ENCODE results near the gene GCAT.
A peak's percentile ranks its signal among the peaks of the same experiment; 100 is the strongest.

GCAT gene

GRCh38 chr22:37807410-37808293, at the start of gene GCAT:
GCAT (plus strand) TSS chr22:37807934; CDS start chr22:37807968, 34 bp downstream.
- ChIA-PET POLR2A (interaction anchor here (0.6 to 1.3 kb wide), 6 partner anchors 11 to 167 kb away, joined by 3 to 8 read pairs (median 4); partner anchors contain the start of genes ANKRD54, MICALL1 and PDXP), CTCF (interaction anchor here (1.0 to 4.3 kb wide), 7 partner anchors 10 to 165 kb away, joined by 3 to 49 read pairs (median 5); partner anchors contain the start of genes C22orf23, MICALL1 and POLR2F)
- no peak for TF ChIP-seq CTCF (IDR thresholded peaks at IDR 0.05; ENCODE audit: control extremely low read depth, extremely low read depth, low read depth, missing control alignments)
- DNase-seq (ENCODE audit: extremely low spot score): peak; percentile 99

GRCh38 chr22:37758694-37759093, 49.0 kb upstream of the GCAT start:
- POLR2A ChIA-PET: no interaction called here

GRCh38 chr22:37759281-37759680, 48.5 kb upstream of the GCAT start:
- no peak for DNase-seq (ENCODE audit: extremely low spot score)
- no peak for TF ChIP-seq CTCF (IDR thresholded peaks at IDR 0.05; ENCODE audit: control extremely low read depth, extremely low read depth, low read depth, missing control alignments)
- POLR2A ChIA-PET: no interaction called here
- CTCF ChIA-PET: interaction anchor here (1.5 kb wide), 1 partner anchor 9 kb away, joined by 5 read pairs; no protein-coding TSS in a partner anchor

More at GRCh38 chr22:37758694-37759093, 49.0 kb upstream of the GCAT start:
- no peak for TF ChIP-seq CTCF (IDR thresholded peaks at IDR 0.05; ENCODE audit: control extremely low read depth, extremely low read depth, low read depth, missing control alignments)
- CTCF ChIA-PET: interaction anchor here (1.5 to 2.2 kb wide), 2 partner anchors 10 to 115 kb away, joined by 5 to 6 read pairs; no protein-coding TSS in a partner anchor
- DNase-seq (ENCODE audit: extremely low spot score): no peak

- DNase-seq (ENCODE audit: extremely low spot score): no peak
- CTCF ChIA-PET: no interaction called here
These were observed 47.6 kb upstream of the GCAT start for GRCh38 chr22:37760152-37760551.

GRCh38 chr22:37762389-37762836, 45.3 kb upstream of the GCAT start:
- TF ChIP-seq CTCF (IDR thresholded peaks at IDR 0.05; ENCODE audit: control extremely low read depth, extremely low read depth, low read depth, missing control alignments): no peak
- no peak for DNase-seq (ENCODE audit: extremely low spot score)
- ChIA-PET POLR2A (no interaction called here), CTCF (interaction anchor here (1.1 kb wide), 1 partner anchor 56 kb away, joined by 4 read pairs; no protein-coding TSS in a partner anchor)

More at GRCh38 chr22:37760152-37760551, 47.6 kb upstream of the GCAT start:
- TF ChIP-seq CTCF (IDR thresholded peaks at IDR 0.05; ENCODE audit: control extremely low read depth, extremely low read depth, low read depth, missing control alignments): no peak
- POLR2A ChIA-PET: no interaction called here

GRCh38 chr22:37763012-37763411, 44.7 kb upstream of the GCAT start:
- CTCF ChIA-PET: no interaction called here
- POLR2A ChIA-PET: no interaction called here
- no peak for TF ChIP-seq CTCF (IDR thresholded peaks at IDR 0.05; ENCODE audit: control extremely low read depth, extremely low read depth, low read depth, missing control alignments)
- no peak for DNase-seq (ENCODE audit: extremely low spot score)

Measured in GM10248 (cell line).